K562 (cell line): ENCODE results near the gene ZNF473. TPM values are rescaled to one million over a fixed set of nuclear protein-coding genes. Genes with fewer than 3 reads are reported as not detected.
"Not testable (repeated sequence)": the region's sequence is repeated elsewhere in the genome, so short reads cannot be mapped to it uniquely, and the experiment has no call there.

Experiments
- ATAC-seq: fragments of 200-7000 bp; cut with Tn5 transposase; 3 replicates; pipeline ENCODE4 v1.9.1; 2020; ENCODE audit warnings: moderate library complexity
- BruUV-seq: library from RNA; stranded (reverse); fragments of 400-500 nt; replicated peaks from 2 replicates; lab custom pipeline; 2021; lab: Mats Ljungman, UMichigan
- CTCF ChIA-PET: fragments of 300-600 bp; formaldehyde crosslinking; extraction: SDS; loops from one replicate; lab custom pipeline; 2021; ENCODE audit warnings: low intra/inter-chr PET ratio; lab: Yijun Ruan, JAX
- POLR2A ChIA-PET: fragments of 300-600, 350-650 bp; sonication (Branson Sonifier 250); formaldehyde crosslinking; extraction: SDS; loops from one replicate; lab custom pipeline; 2021; ENCODE audit warnings: antibody characterized with exemption, inconsistent platforms; lab: Yijun Ruan, JAX
- DNase-seq, 4 experiments: peaks; one replicate each; pipeline versions ENCODE4 v3.0.0 to v3.0.0-alpha.2; 2011 to 2018; ENCODE audit warnings: low spot score in 3 of 4, mixed read lengths in 3 of 4; ENCODE audit errors: extremely low read depth in 1 of 4
- FAIRE-seq: peaks from 2 replicates; lab custom pipeline; 2011; peaks lifted over from hg19 to GRCh38; lab: Jason Lieb, UNC
- H2AFZ ChIP-seq: 2 replicates; pipeline ENCODE4 v1.6.0; 2011; ENCODE audit warnings: low read depth, low read length, control low read depth, inconsistent platforms
- H3K27ac ChIP-seq: fragments of 200-600 bp; 3 replicates; pipeline ENCODE4 v1.8.0; 2011; ENCODE audit warnings: low read depth, mild to moderate bottlenecking, control low read depth, inconsistent platforms, low read length, moderate library complexity, mixed read lengths; ENCODE audit errors: extremely low read depth
- H3K27me3 ChIP-seq, 2 experiments: fragments of 300-600 bp in 1 of 2; 2 replicates in 1 of 2; 3 replicates in 1 of 2; pipeline versions ENCODE4 v1.6.0 to v1.8.0; 2011; ENCODE audit warnings: inconsistent platforms in 2 of 2, low read length in 2 of 2, mild to moderate bottlenecking in 1 of 2, mixed read lengths in 1 of 2, moderate library complexity in 1 of 2; ENCODE audit not compliant: control insufficient read depth in 2 of 2, insufficient read depth in 2 of 2
- H3K36me3 ChIP-seq: fragments of 300-600 bp; 3 replicates; pipeline ENCODE4 v1.8.0; 2011; ENCODE audit warnings: mild to moderate bottlenecking, low read length, inconsistent platforms; ENCODE audit not compliant: control insufficient read depth, insufficient read depth
- H3K4me1 ChIP-seq, 2 experiments: fragments of 200-600 bp in 1 of 2; replicated peaks in 1 of 2; 2 replicates in 1 of 2; 3 replicates in 1 of 2; pipeline versions ENCODE4 v1.5.1 to v1.8.0; 2011; ENCODE audit warnings: inconsistent platforms in 2 of 2, low read length in 2 of 2, mild to moderate bottlenecking in 1 of 2, mixed read lengths in 1 of 2, moderate library complexity in 1 of 2; ENCODE audit not compliant: control insufficient read depth in 2 of 2, insufficient read depth in 2 of 2
- H3K4me2 ChIP-seq: 2 replicates; pipeline ENCODE4 v1.6.1; 2011; ENCODE audit warnings: low read length, control low read depth, inconsistent platforms, mixed read lengths; ENCODE audit not compliant: insufficient read depth
- H3K4me3 ChIP-seq: fragments of 200-600 bp; sonication (generic), shearing (Covaris generic); 2 replicates; pipeline ENCODE4 v1.5.1; 2016; ENCODE audit warnings: control low read depth, inconsistent platforms
- H3K79me2 ChIP-seq: fragments of 200-600 bp; 3 replicates; pipeline ENCODE4 v1.8.0; 2011; ENCODE audit warnings: low read length, inconsistent platforms; ENCODE audit not compliant: control insufficient read depth, insufficient read depth
- H3K9ac ChIP-seq, 2 experiments: 2 replicates each; pipeline versions ENCODE4 v1.6.0 to v1.6.1; 2011; ENCODE audit warnings: low read depth in 2 of 2, low read length in 2 of 2, control low read depth in 1 of 2, inconsistent platforms in 1 of 2, mild to moderate bottlenecking in 1 of 2, mixed read lengths in 1 of 2; ENCODE audit not compliant: insufficient read depth in 1 of 2
- H3K9me1 ChIP-seq: one replicate; pipeline ENCODE4 v1.6.0; 2011; ENCODE audit warnings: inconsistent platforms, mild to moderate bottlenecking, low read length, moderate library complexity; ENCODE audit not compliant: control insufficient read depth, insufficient read depth
- H3K9me3 ChIP-seq: replicated peaks from 2 replicates; pipeline ENCODE4 v1.5.1; 2011; ENCODE audit warnings: low read depth, low read length, inconsistent platforms; ENCODE audit not compliant: control insufficient read depth, insufficient read depth
- H4K20me1 ChIP-seq: replicated peaks from 2 replicates; pipeline ENCODE4 v1.6.1; 2011; ENCODE audit warnings: low read length, inconsistent platforms, mixed read lengths; ENCODE audit not compliant: control insufficient read depth, insufficient read depth
- WGBS: fragments of 100-300 bp; shearing (Covaris generic); methylation state at CpG from one replicate; pipeline ENCODE4 v1.1.6; 2016; ENCODE audit warnings: low coverage, mixed read lengths; ENCODE audit not compliant: insufficient coverage; ENCODE audit errors: missing lambda C conversion rate; 5-methylcytosine and 5-hydroxymethylcytosine counted together
- in situ Hi-C: fragments of 300-500 bp; cut with MboI; formaldehyde crosslinking; loops from 4 replicates; pipeline ENCODE4 v1.15.0; 2018; ENCODE audit warnings: inconsistent platforms, mixed read lengths
- intact Hi-C: fragments of 100-400 bp; cut with micrococcal nuclease; formaldehyde crosslinking; loops from 2 replicates; pipeline ENCODE4 v1.14.2; 2022
- polyA plus RNA-seq, 8 experiments: library from polyadenylated mRNA; depleted of rRNA in 4 of 8; stranded (reverse) in 5 of 8; unstranded in 3 of 8; fragments of >200 nt; fragmentation: Nextera tagmentation in 2 of 8; fragmentation: Illumina TruSeq in 1 of 8; extraction: Ambion mirVana in 2 of 8; extraction: Trizol in 1 of 8; gene quantifications; 2 replicates each; pipeline versions ENCODE4 v1.2.1 to v1.2.3, GENCODE V29; 2011 to 2014; ENCODE audit warnings: inconsistent platforms in 1 of 8, missing spikeins in 1 of 8
- total RNA-seq, 7 experiments: library from RNA; depleted of rRNA in 6 of 7; stranded (reverse); fragments of >200 nt in 6 of 7; fragmentation: Illumina TruSeq in 2 of 7; extraction: Trizol in 2 of 7; gene quantifications; 2 replicates each; pipeline versions ENCODE4 v1.2.1 to v1.2.3, GENCODE V29; 2011 to 2021; ENCODE audit warnings: low replicate concordance in 1 of 7

ZNF473 gene
- total and polyA plus RNA-seq, 9 of the 15 experiments (the other 6 are each of a cell fraction or from before 2014, with no cell fraction given) = 8.2 to 34.0 (median 28.5) TPM

- H3K4me3 ChIP-seq, H3K9me3 ChIP-seq, H3K27me3 ChIP-seq, H2AFZ ChIP-seq, H4K20me1 ChIP-seq, H3K27ac ChIP-seq, FAIRE-seq, BruUV-seq, H3K36me3 ChIP-seq, H3K79me2 ChIP-seq, CTCF ChIA-PET, ATAC-seq, intact Hi-C loops, POLR2A ChIA-PET, H3K4me1 ChIP-seq, H3K4me2 ChIP-seq, H3K9ac ChIP-seq, H3K9me1 ChIP-seq, DNase-seq: not testable (repeated sequence)
- WGBS = no CpG with 5 or more reads among the region's 10 CpGs
- in situ Hi-C loops = loop anchor here (10.0 kb wide), 1 partner anchor 158 kb away; no protein-coding TSS in a partner anchor
These were observed 66.8 kb downstream of the ZNF473 start for GRCh38 chr19:50092597-50092996.

DNA sequence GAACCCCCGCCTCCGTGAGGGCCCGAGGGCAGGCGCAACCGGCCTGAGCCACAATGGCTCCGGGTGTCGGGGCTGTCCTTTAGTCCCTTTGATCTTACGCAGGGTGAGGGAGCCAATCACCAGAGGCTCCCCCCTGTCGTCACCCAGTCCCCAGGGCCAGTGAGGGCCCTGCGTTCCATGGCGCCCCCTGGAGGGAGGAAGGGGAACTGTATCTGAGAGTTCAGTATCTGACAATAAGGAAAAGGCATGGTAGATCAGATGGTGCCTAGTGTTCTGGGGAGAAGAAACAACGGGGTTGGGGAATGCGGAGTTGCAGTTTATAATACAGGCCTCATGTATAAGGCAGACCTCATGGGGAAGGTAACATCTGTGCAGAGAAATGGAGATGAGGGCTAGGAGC is 72.1 kb downstream of the ZNF473 start:
- ATAC-seq = peak; percentile 89
- POLR2A ChIA-PET, H3K27me3 ChIP-seq, H2AFZ ChIP-seq, H3K4me1 ChIP-seq, FAIRE-seq, H3K9me3 ChIP-seq, intact Hi-C loops, H3K4me3 ChIP-seq, BruUV-seq, H3K9ac ChIP-seq, H3K4me2 ChIP-seq, H3K9me1 ChIP-seq, H3K79me2 ChIP-seq, H3K27ac ChIP-seq, H4K20me1 ChIP-seq, H3K36me3 ChIP-seq, DNase-seq, CTCF ChIA-PET: not testable (repeated sequence)
- in situ Hi-C loops = loop anchor here (5.0 to 10.0 kb wide), 2 partner anchors 39 to 163 kb away; no protein-coding TSS in a partner anchor
- WGBS = no CpG with 5 or more reads among the region's 13 CpGs
